Psoas muscle (tissue), 8 donors: Measurements from ENCODE around the gene MRNIP. TPM values are rescaled to one million over a fixed set of nuclear protein-coding genes. Genes with fewer than 3 reads are reported as not detected.

Experiments used
- ATAC-seq, 4 donors: fragments of 200-7000 bp; cut with Tn5 transposase; one replicate each; pipeline ENCODE4 v1.9.1; 2020; ENCODE audit warnings: moderate library complexity in 3 of 4, mild to moderate bottlenecking in 2 of 4
- DNase-seq, 2 donors: peaks; one replicate each; pipeline ENCODE4 v3.0.0-alpha.2; 2020
- H3K27ac ChIP-seq: fragments of 200-600 bp; one replicate; pipeline ENCODE4 v1.8.0; 2022
- H3K27me3 ChIP-seq, 3 donors: fragments of 200-600 bp in 1 of 3; one replicate each; pipeline versions ENCODE4 v1.6.1 to v1.8.0; 2013 to 2022; ENCODE audit warnings: low read length in 2 of 3, mild to moderate bottlenecking in 2 of 3, moderate library complexity in 1 of 3; ENCODE audit not compliant: insufficient read depth in 3 of 3
- H3K36me3 ChIP-seq, 2 donors: fragments of 200-600 bp in 1 of 2; one replicate each; pipeline versions ENCODE4 v1.6.1 to v1.8.0; 2013 to 2022; ENCODE audit warnings: low read depth in 1 of 2, mild to moderate bottlenecking in 1 of 2, moderate library complexity in 1 of 2; ENCODE audit not compliant: insufficient read depth in 1 of 2
- H3K4me1 ChIP-seq: fragments of 200-600 bp; one replicate; pipeline ENCODE4 v1.8.0; 2022
- H3K4me3 ChIP-seq: fragments of 200-600 bp; one replicate; pipeline ENCODE4 v1.8.0; 2022; ENCODE audit warnings: mild to moderate bottlenecking
- H3K9me3 ChIP-seq: fragments of 200-600 bp; one replicate; pipeline ENCODE4 v1.8.0; 2022
- CTCF ChIP-seq: fragments of 200-600 bp; IDR thresholded peaks from one replicate; pipeline ENCODE4 v1.8.0; 2022; ENCODE audit warnings: antibody characterized with exemption
- WGBS, 3 donors: extraction: QIAGEN DNeasy Blood & Tissue Kit; methylation state at CpG; one replicate each; pipeline versions ENCODE4 v1.1.6 to v1.1.7; 2013; 5-methylcytosine and 5-hydroxymethylcytosine counted together
- intact Hi-C, 2 donors: fragments of 100-400 bp; cut with DNase I; formaldehyde crosslinking; loops; one replicate each; pipeline versions ENCODE4 v1.11.0 to v1.14.2; 2022
- polyA plus RNA-seq, 3 donors: library from polyadenylated mRNA; stranded (reverse); fragments of 200-250 nt; gene quantifications; one replicate each; pipeline ENCODE4 v1.2.3, GENCODE V29; 2013
- total RNA-seq, 4 donors: library from RNA; stranded (reverse); fragmentation: NEBNext Ultra II Directional in 2 of 4; extraction: Animal tissue kit (Norgen Biotek cat#: 25700) in 2 of 4; gene quantifications; one replicate each; pipeline versions ENCODE4 v1.2.1 to v1.2.4, GENCODE V29; 2021 to 2023
- donor health status: healthy with polysubstance abuse.
- donor health status: DM: no; HTN: no; CAD: no; lungs with moderate emphysema.
- donor health status: Bipolar disorder and iron deficiency.
- donor health status: healthy.
- donor health status: DM: yes; HTN: yes; CAD: no.
- donor health status: DM: no; HTN: no; CAD: no.
- donor health status: DM: no; HTN: no; CAD: no.
- donor health status: DM: yes; HTN: yes; CAD: no.

Gene MRNIP
- total and polyA plus RNA-seq, 7 donors = 2.1 to 30.4 (median 7.9) TPM

- 93 to 100% (median 97%) methylated on average over 2 of the region's 2 CpGs for WGBS, 3 donors
- ATAC-seq = no peak
- Histone ChIP-seq H3K4me3 (no peak overlapping the region), H3K27ac (no peak overlapping the region), H3K4me1 (peaks cover 17% of the 10 kb centered on the region), H3K27me3 (no peaks in the 10 kb centered on the region), H3K36me3 (peaks cover 14 to 59% of the 10 kb centered on the region in 2 donors), H3K9me3 (no peaks in the 10 kb centered on the region)
- intact Hi-C loops = loop anchor here in 1 of 2 donors (5.0 kb wide), 1 partner anchor 45 kb away; the partner anchor contains the start of gene TBC1D9B
- TF ChIP-seq CTCF = no peak
- peak in 1 of 2 donors; percentile 34 for DNase-seq
Observed at GRCh38 chr5:179862296-179862695, 3.7 kb upstream of the MRNIP start.

GRCh38 chr5:179860301-179860700, 1.7 kb upstream of the MRNIP start:
- intact Hi-C loops = loop anchor here in 1 of 2 donors (5.0 kb wide), 1 partner anchor 47 kb away; the partner anchor contains the start of gene TBC1D9B
- no peak for DNase-seq
- Histone ChIP-seq H3K36me3 (peaks cover 14 to 40% of the 10 kb centered on the region in 2 donors), H3K4me1 (peaks cover 19% of the 10 kb centered on the region), H3K27ac (no peak overlapping the region), H3K27me3 (no peaks in the 10 kb centered on the region), H3K4me3 (peak overlapping the region; percentile 82), H3K9me3 (no peaks in the 10 kb centered on the region)
- no peak for ATAC-seq
- no peak for TF ChIP-seq CTCF
- WGBS, 3 donors = 56 to 75% (median 68%) methylated on average over 11 of the region's 11 CpGs

- intact Hi-C loops = loop anchor here (2.0 to 5.0 kb wide), 2 partner anchors 55 to 56 kb away; no protein-coding TSS in a partner anchor
- 0 to 2% (median 1%) methylated on average over 32 of the region's 32 CpGs for WGBS, 3 donors
- no peaks in the 10 kb centered on the region for H3K9me3 ChIP-seq
- H3K27me3 ChIP-seq = no peaks in the 10 kb centered on the region
- H3K36me3 ChIP-seq = peaks cover 10 to 28% of the 10 kb centered on the region in 2 donors
- ATAC-seq (peak; percentile 33 to 65 (median 46)), DNase-seq (peak; percentile 25 to 56)
- no peak for TF ChIP-seq CTCF
- peaks cover 19% of the 10 kb centered on the region for H3K4me1 ChIP-seq
- H3K4me3 ChIP-seq = peak overlapping the region; percentile 82
- H3K27ac ChIP-seq = peak overlapping the region; percentile 88
Observed at GRCh38 chr5:179858241-179858585, 404 bp downstream of the MRNIP start.

GRCh38 chr5:179854356-179854755, 4.3 kb downstream of the MRNIP start:
- WGBS, 3 donors = 91 to 93% (median 93%) methylated on average over 8 of the region's 8 CpGs
- H3K9me3 ChIP-seq = no peaks in the 10 kb centered on the region
- H3K4me1 ChIP-seq = peaks cover 9% of the 10 kb centered on the region
- no peak for TF ChIP-seq CTCF
- intact Hi-C loops = no loop called here
- DNase-seq (peak in 1 of 2 donors; percentile 25), ATAC-seq (no peak)
- H3K27me3 ChIP-seq = no peaks in the 10 kb centered on the region
- H3K36me3 ChIP-seq = peaks cover 6 to 46% of the 10 kb centered on the region in 2 donors
- H3K27ac ChIP-seq = no peak overlapping the region
- no peak overlapping the region for H3K4me3 ChIP-seq

- 79 to 81% (median 80%) methylated on average over 8 of the region's 8 CpGs for WGBS, 3 donors
- intact Hi-C loops = no loop called here
- H3K27me3 ChIP-seq = no peaks in the 10 kb centered on the region
- peaks cover 9% of the 10 kb centered on the region for H3K4me1 ChIP-seq
- no peaks in the 10 kb centered on the region for H3K9me3 ChIP-seq
- peaks cover 6 to 56% of the 10 kb centered on the region in 2 donors for H3K36me3 ChIP-seq
- no peak for ATAC-seq
- DNase-seq = peak in 1 of 2 donors; percentile 12
- no peak for TF ChIP-seq CTCF
- H3K4me3 ChIP-seq = no peak overlapping the region
- no peak overlapping the region for H3K27ac ChIP-seq
Observed at GRCh38 chr5:179852993-179853547, 5.5 kb downstream of the MRNIP start.
